ENCODE data around the gene FAM163A.
"Not testable (repeated sequence)": the region's sequence is repeated elsewhere in the genome, so short reads cannot be mapped to it uniquely, and the experiment has no call there.

Gene FAM163A

DNA sequence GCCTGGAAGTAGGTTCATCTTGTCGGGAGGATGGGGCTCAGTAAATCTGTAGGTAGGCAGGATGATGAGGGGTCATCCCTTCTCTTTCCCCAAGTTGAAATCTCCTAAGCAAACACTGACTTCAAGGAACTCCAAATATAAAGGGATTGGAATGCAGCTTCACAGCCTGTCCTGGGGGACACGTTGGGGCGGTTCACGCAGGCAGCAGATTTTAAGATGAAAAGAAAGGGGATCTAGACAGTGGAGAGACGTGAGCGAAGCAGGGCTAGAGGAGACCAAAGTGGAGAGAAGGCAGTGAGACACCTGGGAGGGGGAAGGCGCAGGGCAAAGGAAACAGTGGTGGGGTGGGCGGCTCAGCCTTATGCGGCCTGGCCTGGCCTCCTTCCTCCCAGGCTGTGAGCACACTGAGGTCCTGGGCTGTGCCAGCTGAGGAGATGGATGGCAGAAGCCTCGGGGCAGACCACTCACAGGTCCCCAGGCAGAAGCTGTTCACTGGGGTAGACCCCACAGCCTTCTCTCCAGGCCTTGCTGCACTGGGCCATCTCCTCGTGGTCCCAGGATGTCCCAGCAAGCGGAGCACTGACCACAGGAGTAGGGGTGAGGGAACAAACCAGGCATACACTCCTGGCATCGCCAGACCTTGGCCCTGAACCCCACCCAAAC is 82.8 kb downstream of the FAM163A start:
- no peaks in the 10 kb centered on the region for H3K9me3 ChIP-seq
- H3K4me1 ChIP-seq (ENCODE audit: control insufficient read depth in 1 of 2, insufficient read depth in 1 of 2, low read depth in 1 of 2, low read length in 1 of 2) = peaks cover 26 to 30% of the 10 kb centered on the region in 2 experiments
- TF ChIP-seq, protein P1, sequence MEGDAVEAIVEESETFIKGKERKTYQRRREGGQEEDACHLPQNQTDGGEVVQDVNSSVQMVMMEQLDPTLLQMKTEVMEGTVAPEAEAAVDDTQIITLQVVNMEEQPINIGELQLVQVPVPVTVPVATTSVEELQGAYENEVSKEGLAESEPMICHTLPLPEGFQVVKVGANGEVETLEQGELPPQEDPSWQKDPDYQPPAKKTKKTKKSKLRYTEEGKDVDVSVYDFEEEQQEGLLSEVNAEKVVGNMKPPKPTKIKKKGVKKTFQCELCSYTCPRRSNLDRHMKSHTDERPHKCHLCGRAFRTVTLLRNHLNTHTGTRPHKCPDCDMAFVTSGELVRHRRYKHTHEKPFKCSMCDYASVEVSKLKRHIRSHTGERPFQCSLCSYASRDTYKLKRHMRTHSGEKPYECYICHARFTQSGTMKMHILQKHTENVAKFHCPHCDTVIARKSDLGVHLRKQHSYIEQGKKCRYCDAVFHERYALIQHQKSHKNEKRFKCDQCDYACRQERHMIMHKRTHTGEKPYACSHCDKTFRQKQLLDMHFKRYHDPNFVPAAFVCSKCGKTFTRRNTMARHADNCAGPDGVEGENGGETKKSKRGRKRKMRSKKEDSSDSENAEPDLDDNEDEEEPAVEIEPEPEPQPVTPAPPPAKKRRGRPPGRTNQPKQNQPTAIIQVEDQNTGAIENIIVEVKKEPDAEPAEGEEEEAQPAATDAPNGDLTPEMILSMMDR (IDR thresholded peaks at IDR 0.05) = no peak
- H3K27ac ChIP-seq = no peak overlapping the region
- no peaks in the 10 kb centered on the region for H3K36me3 ChIP-seq
- H3K27me3 ChIP-seq = no peaks in the 10 kb centered on the region
- no peak overlapping the region for H3K4me3 ChIP-seq (ENCODE audit: low read depth in 1 of 2, low read length in 1 of 2)

DNA sequence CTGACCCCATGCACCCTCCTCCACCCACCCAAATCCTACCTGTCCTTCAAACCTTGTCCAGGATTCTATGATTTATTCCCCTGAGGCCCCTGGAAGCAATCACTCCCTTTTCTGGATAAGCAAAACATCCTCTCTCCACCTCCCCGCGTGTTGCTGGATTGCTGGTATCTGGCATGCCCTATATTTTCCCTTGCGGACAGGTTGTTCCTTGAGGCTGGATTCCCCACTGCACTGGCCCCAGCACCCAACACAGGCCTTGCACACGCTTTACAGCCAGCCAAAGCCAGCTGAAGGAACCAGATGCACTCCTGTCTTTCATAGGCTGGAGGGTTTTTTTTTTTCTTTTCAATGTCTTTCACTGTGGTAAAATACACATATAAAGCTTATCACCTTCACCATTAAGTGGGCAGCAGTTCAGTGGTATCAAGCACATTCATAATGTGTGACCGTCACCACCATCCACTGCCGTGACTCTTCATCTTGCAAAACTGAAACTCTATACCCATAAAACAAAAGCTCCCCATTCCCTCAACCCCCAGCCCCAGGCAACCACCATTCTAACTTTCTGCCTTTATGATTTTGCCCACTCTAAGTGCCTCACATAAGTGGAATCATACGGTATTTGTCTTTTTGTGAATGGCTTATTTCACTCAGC is 83.7 kb downstream of the FAM163A start:
- Histone ChIP-seq H3K4me3 (ENCODE audit: low read depth in 1 of 2, low read length in 1 of 2) (no peak overlapping the region), H3K27ac (no peak overlapping the region), H3K9me3 (no peaks in the 10 kb centered on the region), H3K36me3 (no peaks in the 10 kb centered on the region), H3K27me3 (no peaks in the 10 kb centered on the region), H3K4me1 (ENCODE audit: control insufficient read depth in 1 of 2, insufficient read depth in 1 of 2, low read depth in 1 of 2, low read length in 1 of 2) (peaks cover 21 to 23% of the 10 kb centered on the region in 2 experiments)
- TF ChIP-seq, protein P1 (IDR thresholded peaks at IDR 0.05) = no peak

DNA sequence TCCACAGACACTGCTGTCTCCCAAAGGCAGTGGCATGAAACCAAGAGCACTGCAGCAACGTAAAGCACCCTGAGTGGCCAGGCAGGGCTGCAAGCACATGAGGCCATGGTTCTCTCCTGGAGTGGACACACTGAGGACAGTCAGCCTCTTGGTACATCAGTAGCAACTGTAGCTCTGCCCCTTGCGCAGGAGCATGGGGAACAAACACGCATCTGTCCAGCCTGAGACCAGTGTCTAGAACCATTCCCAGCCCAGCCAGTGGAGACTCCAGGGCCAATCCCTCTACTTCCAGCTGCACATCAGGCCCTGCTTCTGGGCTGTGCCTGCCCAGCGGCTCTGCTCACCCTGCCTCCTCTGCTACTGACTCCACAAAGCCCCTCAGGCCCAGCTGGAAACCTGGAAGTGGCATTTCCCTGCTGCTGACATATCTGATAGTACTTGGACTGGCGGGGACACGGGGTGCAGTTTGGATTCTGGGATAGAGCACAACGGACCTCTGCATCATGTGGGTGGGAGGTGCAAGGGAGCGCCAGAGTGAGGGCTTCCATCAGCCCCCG is 85.5 kb downstream of the FAM163A start:
- Histone ChIP-seq H3K4me1 (ENCODE audit: control insufficient read depth in 1 of 2, insufficient read depth in 1 of 2, low read depth in 1 of 2, low read length in 1 of 2) (peaks cover 20 to 21% of the 10 kb centered on the region in 2 experiments), H3K9me3 (no peaks in the 10 kb centered on the region), H3K27ac (no peak overlapping the region), H3K27me3 (no peaks in the 10 kb centered on the region), H3K4me3 (ENCODE audit: low read depth in 1 of 2, low read length in 1 of 2) (no peak overlapping the region), H3K36me3 (no peaks in the 10 kb centered on the region)
- TF ChIP-seq, protein P1 (IDR thresholded peaks at IDR 0.05) = no peak

DNA sequence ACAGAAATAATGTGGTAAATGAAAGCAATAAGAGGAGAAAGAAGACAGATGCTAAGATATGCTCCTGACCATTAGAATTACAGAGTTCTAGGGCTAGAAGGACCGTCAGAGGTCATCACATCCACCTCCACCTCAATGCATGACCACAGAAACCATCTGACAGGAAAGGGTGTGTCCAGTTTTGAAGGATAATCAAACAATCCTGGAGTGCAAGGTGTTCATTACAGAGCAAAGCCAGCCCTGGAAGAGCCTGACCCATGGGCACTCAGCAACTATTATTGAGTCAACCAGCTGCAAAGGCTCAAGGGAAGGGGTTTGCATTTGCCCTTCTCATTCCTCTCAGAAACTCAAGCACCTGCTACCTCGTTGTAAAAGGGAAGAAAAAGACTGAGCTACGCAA is 88.1 kb downstream of the FAM163A start:
- TF ChIP-seq, protein P1 (IDR thresholded peaks at IDR 0.05) = no peak
- H3K4me3 ChIP-seq (ENCODE audit: low read depth in 1 of 2, low read length in 1 of 2) = no peak overlapping the region
- no peak overlapping the region for H3K27ac ChIP-seq
- peaks cover 11% of the 10 kb centered on the region in 2 experiments for H3K4me1 ChIP-seq (ENCODE audit: control insufficient read depth in 1 of 2, insufficient read depth in 1 of 2, low read depth in 1 of 2, low read length in 1 of 2)
- H3K9me3 ChIP-seq = no peaks in the 10 kb centered on the region
- H3K36me3 ChIP-seq = no peaks in the 10 kb centered on the region
- no peaks in the 10 kb centered on the region for H3K27me3 ChIP-seq

DNA sequence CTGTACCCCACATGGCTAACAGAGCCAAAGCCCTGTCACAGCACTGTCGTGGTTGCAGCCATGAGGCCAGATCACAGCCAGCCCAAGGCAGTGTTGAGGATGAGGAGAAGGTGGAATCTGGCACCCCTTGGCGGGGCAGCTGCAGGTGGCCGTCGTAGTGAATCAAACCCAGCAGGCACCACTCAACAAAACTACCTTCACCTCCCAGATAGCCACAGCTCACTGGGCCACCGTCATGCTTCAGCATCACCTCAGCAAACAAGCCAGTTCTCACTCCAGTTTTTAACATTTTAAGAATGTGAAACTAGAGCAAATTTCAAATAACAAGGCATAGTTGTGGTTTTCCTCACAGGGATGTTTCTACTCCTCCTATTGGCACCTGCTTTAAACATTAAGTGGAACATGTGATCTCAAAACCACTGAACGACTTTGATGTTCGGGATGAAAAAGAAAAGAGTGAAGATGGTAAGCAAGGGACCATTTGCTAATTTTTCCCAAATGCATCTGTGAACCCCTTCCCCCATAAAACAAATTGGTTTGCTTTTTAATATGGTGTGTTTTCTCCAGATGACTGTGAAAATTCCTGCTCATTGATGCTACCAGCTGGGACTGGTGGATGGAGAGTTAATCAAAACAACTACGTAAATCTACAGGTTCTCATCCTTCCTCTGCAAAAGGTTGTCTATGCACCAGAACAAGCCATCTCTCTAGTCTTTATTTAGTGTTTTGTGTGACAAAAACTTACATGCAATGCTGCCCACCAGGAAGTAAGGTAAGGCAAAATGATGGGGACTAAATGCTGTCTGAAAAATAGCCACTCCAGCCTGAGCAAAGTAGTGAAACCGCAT is 89.0 kb downstream of the FAM163A start:
- peaks cover 10 to 11% of the 10 kb centered on the region in 2 experiments for H3K4me1 ChIP-seq (ENCODE audit: control insufficient read depth in 1 of 2, insufficient read depth in 1 of 2, low read depth in 1 of 2, low read length in 1 of 2)
- H3K27me3 ChIP-seq = no peaks in the 10 kb centered on the region
- H3K36me3 ChIP-seq = no peaks in the 10 kb centered on the region
- no peak overlapping the region for H3K4me3 ChIP-seq (ENCODE audit: low read depth in 1 of 2, low read length in 1 of 2)
- TF ChIP-seq, protein P1 (IDR thresholded peaks at IDR 0.05) = no peak
- no peak overlapping the region for H3K27ac ChIP-seq
- no peaks in the 10 kb centered on the region for H3K9me3 ChIP-seq

DNA sequence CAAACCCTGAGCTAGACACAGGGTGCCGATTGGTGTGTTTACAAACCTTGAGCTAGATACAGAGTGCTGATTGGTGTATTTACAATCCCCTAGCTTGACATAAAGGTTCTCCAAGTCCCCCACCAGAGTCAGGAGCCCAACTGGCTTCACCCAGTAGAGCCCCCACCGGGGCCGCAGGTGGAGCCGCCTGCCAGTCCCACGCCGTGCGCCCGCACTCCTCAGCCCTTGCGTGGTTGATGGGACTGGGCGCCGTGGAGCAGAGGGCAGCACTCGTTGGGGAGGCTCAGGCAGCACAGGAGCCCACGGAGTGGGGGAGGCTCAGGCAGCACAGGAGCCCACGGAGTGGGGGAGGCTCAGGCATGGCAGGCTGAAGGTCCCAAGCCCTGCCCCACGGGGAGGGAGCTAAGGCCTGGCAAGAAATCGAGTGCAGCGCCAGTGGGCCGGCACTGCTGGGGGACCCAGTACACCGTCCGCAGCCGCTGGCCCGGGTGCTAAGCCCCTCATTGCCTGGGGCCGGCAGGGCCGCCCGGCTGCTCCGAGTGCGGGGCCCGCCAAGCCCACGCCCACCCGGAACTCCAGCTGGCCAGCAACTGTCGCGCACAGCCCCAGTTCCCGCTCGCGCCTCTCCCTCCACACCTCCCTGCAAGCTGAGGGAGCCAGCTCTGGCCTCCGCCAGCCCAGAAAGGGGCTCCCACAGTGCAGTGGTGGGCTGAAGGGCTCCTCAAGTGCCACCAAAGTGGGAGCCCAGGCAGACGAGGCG is 93.8 kb downstream of the FAM163A start:
- H3K9me3 ChIP-seq; H3K36me3 ChIP-seq; H3K27me3 ChIP-seq; H3K4me1 ChIP-seq (ENCODE audit: control insufficient read depth in 1 of 2, insufficient read depth in 1 of 2, low read depth in 1 of 2, low read length in 1 of 2); H3K27ac ChIP-seq; H3K4me3 ChIP-seq (ENCODE audit: low read depth in 1 of 2, low read length in 1 of 2): not testable (repeated sequence)

Data from neutrophil (primary cell).